AG09319 (cell line): ENCODE results near the gene FCHSD1.
"Not testable (repeated sequence)": the region's sequence is repeated elsewhere in the genome, so short reads cannot be mapped to it uniquely, and the experiment has no call there.

Experiments used
- DNase-seq: peaks from one replicate; pipeline ENCODE4 v3.0.0-alpha.2; 2010; ENCODE audit warnings: low read depth; ENCODE audit errors: extremely low read depth
- TF ChIP-seq, protein P1 (sequence below): IDR thresholded peaks from 2 replicates; pipeline ENCODE4 v1.5.1; 2011; ENCODE audit warnings: low read depth, mild to moderate bottlenecking, inconsistent platforms, low read length, moderate library complexity

The FCHSD1 gene

DNA sequence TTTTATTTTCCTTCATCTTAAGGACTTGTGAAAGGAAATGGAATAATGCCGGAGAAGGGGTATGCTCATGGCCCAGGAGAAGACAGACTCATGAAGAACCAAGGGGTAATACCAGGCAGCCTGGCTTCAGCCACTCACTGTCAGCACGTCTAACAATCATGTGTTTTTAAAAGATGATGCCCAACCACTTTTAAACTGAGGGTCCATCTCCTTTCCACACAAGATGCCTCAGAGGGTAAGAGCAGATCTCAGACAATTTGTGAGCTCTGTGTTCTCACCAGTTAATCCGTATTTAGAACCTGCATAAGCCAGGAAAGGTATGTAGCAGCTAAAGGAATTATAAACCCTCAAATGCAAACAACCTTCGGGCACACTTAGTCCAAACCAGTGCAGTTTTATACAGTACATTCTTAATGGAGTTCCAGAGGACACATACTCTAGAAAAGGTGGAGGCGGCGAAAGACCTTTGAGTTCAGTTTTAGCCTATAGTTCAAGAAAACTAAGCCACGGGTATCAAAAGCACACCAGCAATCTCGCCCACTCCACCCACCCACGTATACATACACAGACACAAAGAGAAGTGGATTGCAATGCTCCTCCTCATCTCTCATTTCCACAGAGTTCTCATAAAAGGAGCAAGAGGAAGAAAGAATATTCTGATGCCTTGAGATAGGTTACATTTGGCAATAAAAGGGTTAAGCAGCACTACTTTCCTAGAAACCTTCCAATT lies 35.1 kb downstream of the FCHSD1 start:
- TF ChIP-seq, protein P1, sequence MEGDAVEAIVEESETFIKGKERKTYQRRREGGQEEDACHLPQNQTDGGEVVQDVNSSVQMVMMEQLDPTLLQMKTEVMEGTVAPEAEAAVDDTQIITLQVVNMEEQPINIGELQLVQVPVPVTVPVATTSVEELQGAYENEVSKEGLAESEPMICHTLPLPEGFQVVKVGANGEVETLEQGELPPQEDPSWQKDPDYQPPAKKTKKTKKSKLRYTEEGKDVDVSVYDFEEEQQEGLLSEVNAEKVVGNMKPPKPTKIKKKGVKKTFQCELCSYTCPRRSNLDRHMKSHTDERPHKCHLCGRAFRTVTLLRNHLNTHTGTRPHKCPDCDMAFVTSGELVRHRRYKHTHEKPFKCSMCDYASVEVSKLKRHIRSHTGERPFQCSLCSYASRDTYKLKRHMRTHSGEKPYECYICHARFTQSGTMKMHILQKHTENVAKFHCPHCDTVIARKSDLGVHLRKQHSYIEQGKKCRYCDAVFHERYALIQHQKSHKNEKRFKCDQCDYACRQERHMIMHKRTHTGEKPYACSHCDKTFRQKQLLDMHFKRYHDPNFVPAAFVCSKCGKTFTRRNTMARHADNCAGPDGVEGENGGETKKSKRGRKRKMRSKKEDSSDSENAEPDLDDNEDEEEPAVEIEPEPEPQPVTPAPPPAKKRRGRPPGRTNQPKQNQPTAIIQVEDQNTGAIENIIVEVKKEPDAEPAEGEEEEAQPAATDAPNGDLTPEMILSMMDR: no peak
- DNase-seq: no peak

GRCh38 chr5:141613344-141613743 lies 37.9 kb downstream of the FCHSD1 start:
- TF ChIP-seq, protein P1: no peak
- DNase-seq: no peak

DNA sequence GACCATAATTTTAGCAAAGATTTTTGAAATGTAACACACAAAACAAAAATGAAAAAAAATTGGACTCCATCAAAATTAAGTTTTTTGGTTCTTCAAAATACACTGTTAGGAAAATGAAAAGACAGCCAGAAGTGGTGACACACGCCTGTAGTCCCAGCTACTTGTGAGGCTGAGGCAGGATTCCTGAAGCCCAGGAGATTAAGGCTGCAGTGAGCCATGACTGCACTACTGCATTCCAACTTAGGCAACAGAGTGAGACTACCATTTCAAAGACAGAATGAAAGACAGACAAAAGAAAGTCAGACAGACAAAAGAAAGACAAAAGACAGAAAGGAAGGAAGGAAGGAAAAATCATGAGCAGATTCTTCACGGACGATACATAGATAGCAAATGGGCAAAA lies 39.9 kb downstream of the FCHSD1 start:
- DNase-seq: no peak
- TF ChIP-seq, protein P1: no peak

DNA sequence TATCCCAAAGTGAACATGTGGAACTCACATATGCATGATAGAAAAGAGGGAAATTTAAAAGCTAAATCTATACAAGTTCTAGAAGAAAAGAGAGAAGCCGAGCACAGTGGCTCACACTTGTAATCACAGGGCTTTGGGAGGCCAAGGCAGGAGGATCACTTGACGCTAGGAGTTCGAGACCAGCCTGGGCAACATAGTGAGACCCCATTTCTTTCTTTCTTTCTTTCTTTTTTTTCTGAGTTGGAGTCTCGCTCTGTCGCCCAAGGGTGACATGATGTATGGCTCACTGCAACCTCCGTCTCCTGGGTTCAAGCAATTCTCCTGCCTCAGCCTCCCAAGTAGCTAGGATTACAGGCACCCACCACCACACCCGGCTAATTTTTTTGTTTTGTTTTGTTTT lies 41.3 kb downstream of the FCHSD1 start:
- DNase-seq: not testable (repeated sequence)

DNA sequence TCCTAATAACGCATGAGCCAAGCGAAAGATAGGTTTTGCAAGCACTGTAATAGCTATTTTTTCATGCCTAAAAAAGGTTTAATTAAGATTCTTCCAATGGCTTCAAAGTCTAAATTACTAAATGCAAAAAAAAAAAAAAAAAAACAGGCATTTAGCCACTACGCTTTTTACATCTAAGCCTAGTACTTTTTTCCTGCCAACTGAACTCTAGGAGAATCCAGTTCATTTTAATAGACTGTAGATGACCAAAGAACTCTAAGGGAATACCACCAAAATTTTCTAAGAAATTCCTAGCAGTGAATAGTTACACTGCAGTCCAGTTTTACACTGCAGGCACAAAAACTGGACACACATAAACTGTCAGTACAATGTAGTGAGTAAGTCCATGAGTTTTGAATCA lies 42.2 kb downstream of the FCHSD1 start:
- DNase-seq: no peak
- TF ChIP-seq, protein P1: no peak

DNA sequence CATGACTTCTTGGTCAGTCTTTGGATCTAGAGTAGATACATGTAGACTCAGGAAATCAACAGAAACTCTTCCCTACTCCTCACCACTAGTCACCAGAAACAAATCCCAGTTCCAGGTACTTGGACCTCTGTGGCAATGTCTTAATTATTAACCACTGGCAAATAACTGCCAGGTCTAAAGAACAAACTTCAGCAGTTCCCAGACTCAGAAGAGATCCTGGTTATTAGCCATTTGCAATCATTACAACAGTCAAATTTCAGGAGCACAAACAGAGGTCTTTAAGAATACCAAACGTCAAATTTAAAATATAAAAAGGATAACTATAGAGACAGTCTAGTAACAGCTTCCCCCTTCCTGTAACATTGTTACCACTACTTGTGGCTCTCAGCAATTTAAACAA lies 42.7 kb downstream of the FCHSD1 start:
- DNase-seq: no peak
- TF ChIP-seq, protein P1: no peak

- no peak for DNase-seq
- TF ChIP-seq, protein P1: no peak
These were observed 43.2 kb downstream of the FCHSD1 start for GRCh38 chr5:141608046-141608445.

DNA sequence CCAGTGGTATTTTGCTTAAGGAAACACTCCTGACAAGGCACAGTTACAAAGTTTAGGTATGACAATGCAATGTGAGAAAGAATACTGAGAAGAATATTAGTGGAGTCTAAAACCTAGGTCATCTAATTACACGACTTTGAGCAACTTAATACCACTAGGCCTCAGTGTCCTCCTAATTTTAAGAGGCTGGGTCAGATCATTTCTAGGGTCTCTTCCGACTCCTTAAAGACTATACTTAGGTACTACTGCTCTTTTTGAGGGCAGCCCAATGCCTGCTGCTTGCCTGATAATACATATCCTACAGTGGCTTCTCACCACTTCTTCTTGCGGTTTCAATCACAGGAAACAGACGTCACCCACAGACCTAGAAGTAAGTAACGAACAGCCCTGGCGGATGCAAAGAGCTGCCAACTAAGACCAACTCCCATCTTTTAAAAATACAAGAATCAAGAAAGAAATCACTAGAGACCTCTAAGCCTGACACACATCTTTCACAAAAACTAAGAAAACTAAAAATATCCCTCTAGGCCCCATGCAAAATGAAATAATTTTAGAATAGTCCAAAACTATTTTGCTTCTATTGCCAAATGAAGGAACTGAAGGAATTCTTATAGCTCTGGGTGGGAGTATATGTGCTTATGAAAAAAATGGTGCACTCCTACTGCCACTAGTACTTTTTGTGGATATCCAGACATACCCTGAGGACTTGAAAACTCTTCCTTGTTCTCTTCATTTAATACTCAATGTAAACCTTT lies 45.5 kb downstream of the FCHSD1 start:
- no peak for DNase-seq
- TF ChIP-seq, protein P1: no peak
